ENCODE results near the gene PCBP3. TPM values are rescaled to one million over a fixed set of nuclear protein-coding genes. Genes with fewer than 3 reads are reported as not detected.

The PCBP3 gene
- total and polyA plus RNA-seq, 2 of the 8 experiments (the other 6 are each of a cell fraction or from before 2014, with no cell fraction given), result 3.5 to 6.3 TPM

DNA sequence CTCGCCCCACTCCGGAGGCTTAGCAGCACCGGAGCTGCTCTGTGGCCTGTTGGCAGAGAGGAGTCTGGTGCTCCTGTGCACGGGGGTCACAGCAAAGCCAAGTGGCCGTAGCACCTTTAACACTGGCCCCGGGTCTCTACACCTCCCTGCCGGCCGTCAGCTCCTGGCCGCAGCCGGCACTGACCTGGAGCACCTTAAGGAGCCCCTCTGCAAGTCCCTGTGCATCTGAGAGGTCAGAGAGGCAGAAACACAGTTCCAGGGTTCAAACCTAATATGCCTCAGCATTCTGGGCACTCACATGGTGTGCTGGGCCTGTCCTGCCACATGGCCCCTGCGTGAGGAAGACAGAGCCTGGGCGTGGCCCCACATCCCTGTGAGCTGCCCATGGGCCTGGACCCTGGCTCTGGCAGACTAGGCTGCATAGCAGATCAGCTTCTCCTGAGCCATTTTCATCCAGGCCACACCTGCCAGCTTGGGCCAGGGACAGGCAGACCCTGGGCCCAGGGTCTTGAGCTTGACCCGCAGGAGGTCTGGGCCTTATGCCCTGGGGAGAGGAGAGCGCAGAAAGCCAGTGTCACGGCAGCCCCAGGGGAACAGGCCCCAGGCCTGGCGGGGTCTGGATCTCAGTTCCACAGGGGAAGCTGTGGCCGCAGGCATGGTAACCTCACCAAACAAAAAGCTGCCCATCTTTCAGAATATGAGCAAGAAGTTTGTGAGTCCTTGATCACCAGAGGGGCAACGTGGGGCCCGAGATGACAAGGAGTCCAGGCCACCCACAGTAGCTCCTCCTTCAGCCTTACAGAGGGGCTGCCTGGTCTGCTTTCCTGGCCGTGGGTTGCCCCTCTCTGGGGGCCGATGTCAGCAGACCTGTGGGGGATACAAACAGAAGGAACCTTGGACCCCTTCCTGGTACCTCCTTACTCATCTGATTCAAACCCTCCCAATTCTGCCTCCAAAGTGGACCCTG lies 192.1 kb downstream of the PCBP3 start:
- Histone ChIP-seq H3K4me3 (ENCODE audit: extremely low read depth in 1 of 4, insufficient read depth in 2 of 4, low read depth in 3 of 4, low read length in 4 of 4) (no peak overlapping the region), H3K9me3 (ENCODE audit: insufficient read depth in 2 of 2, low read depth in 1 of 2, low read length in 1 of 2) (peaks cover 2 to 5% of the 10 kb centered on the region in 2 experiments; a peak in 2 of 4 replicates), H4K8ac (ENCODE audit: extremely low read depth, insufficient read depth, low read length) (peak overlapping the region; percentile 18; the same call in 1 of the 2 replicates), H3K18ac (ENCODE audit: extremely low read depth, low read length) (no peak overlapping the region), H3K23me2 (ENCODE audit: low read depth, low read length) (no peaks in the 10 kb centered on the region), H2BK5ac (ENCODE audit: low read depth, low read length) (peak overlapping the region; percentile 44; the same call in 1 of the 2 replicates), H3K27ac (ENCODE audit: low read depth, low read length) (no peak overlapping the region), H2BK20ac (ENCODE audit: low read length) (no peak overlapping the region), H3K4me2 (ENCODE audit: insufficient read depth in 1 of 2, low read depth in 2 of 2, low read length in 2 of 2) (no peak overlapping the region), H4K20me1 (replicated peaks in 1 of 2; ENCODE audit: control insufficient read depth in 1 of 2, insufficient read depth in 2 of 2, low read length in 2 of 2) (no peaks in the 10 kb centered on the region), H3K79me2 (ENCODE audit: control insufficient read depth in 1 of 2, insufficient read depth in 2 of 2, low read length in 2 of 2) (no peaks in the 10 kb centered on the region), H3K4me1 (replicated peaks in 1 of 4; ENCODE audit: control insufficient read depth in 3 of 4, insufficient read depth in 4 of 4, low read length in 3 of 4) (peaks cover 0 to 2% (median 0%) of the 10 kb centered on the region in 4 experiments; a peak in 1 of 7 replicates), H3K36me3 (ENCODE audit: control insufficient read depth in 2 of 4, insufficient read depth in 4 of 4, low read length in 3 of 4) (no peaks in the 10 kb centered on the region), H3K27me3 (replicated peaks in 1 of 4; ENCODE audit: control insufficient read depth in 3 of 4, extremely low read depth in 1 of 4, insufficient read depth in 3 of 4, low read length in 3 of 4) (no peaks in the 10 kb centered on the region), H3K79me1 (ENCODE audit: low read depth, low read length) (peaks cover 3% of the 10 kb centered on the region; the same call in 1 of the 2 replicates), H3K14ac (ENCODE audit: insufficient read length) (no peak overlapping the region), H3K23ac (ENCODE audit: insufficient read length) (no peak overlapping the region), H2BK15ac (ENCODE audit: low read length) (no peak overlapping the region), H2BK12ac (ENCODE audit: low read depth, low read length) (0 out of 2 replicates have a peak overlapping the region, but pooled peaks have one; percentile 5), H3K56ac (replicated peaks; ENCODE audit: insufficient read length, low read depth, low read length) (no peak overlapping the region), H4K91ac (replicated peaks; ENCODE audit: insufficient read length, low read length) (no peak overlapping the region), H2BK120ac (replicated peaks; ENCODE audit: low read depth, low read length) (no peak overlapping the region), H2AFZ (ENCODE audit: low read length) (no peak overlapping the region), H2AK5ac (ENCODE audit: low read depth, low read length) (no peak overlapping the region), H3K4ac (replicated peaks; ENCODE audit: insufficient read length, low read depth, low read length) (no peak overlapping the region), H3K9ac (replicated peaks in 1 of 4; ENCODE audit: extremely low read depth in 1 of 4, low read depth in 3 of 4, low read length in 3 of 4) (no peak overlapping the region), H4K5ac (ENCODE audit: insufficient read length, low read depth, low read length) (no peak overlapping the region)
- FAIRE-seq (no peak), DNase-seq (ENCODE audit: low read depth in 1 of 2, low spot score in 2 of 2) (no peak)
- ChIA-PET POLR2A (ENCODE audit: partially characterized antibody) (no interaction called here), CTCF (ENCODE audit: partially characterized antibody) (interaction anchor here (0.7 to 4.0 kb wide), 7 partner anchors 9 to 45 kb away, joined by 3 to 17 read pairs (median 3); no protein-coding TSS in a partner anchor)
- whole genome bisulfite sequencing, 2 experiments (ENCODE audit: extremely low coverage in 1 of 2, insufficient coverage in 1 of 2, insufficient read length in 1 of 2, insufficient replicate concordance in 2 of 2, low coverage in 1 of 2, low lambda C conversion rate in 2 of 2, missing lambda C conversion rate in 1 of 2), result 83% methylated on average over 20 of the region's 21 CpGs; no CpG with 5 or more reads in 1 of the 2 experiments
- TF ChIP-seq HDAC6 (IDR thresholded peaks at IDR 0.05; ENCODE audit: low read depth, low read length), result no peak
- TF ChIP-seq GTF2F1 (IDR thresholded peaks at IDR 0.05; ENCODE audit: borderline replicate concordance, low read depth, low read length), result no peak
- TF ChIP-seq RNF2 (IDR thresholded peaks at IDR 0.05; ENCODE audit: borderline replicate concordance, low read depth, low read length, missing control alignments, poor library complexity, severe bottlenecking), result no peak
- TF ChIP-seq SIN3A (conservative IDR thresholded peaks at IDR 0.05 in 1 of 2, IDR thresholded peaks at IDR 0.05 in 1 of 2; ENCODE audit: low read depth in 1 of 2, low read length in 2 of 2), result no peak
- no peak for TF ChIP-seq ASH2L (IDR thresholded peaks at IDR 0.05; ENCODE audit: low read length)
- TF ChIP-seq CEBPB (IDR thresholded peaks at IDR 0.05; ENCODE audit: low read depth, low read length), result no peak
- TF ChIP-seq CHD1 (IDR thresholded peaks at IDR 0.05; ENCODE audit: low read depth, low read length), result no peak
- TF ChIP-seq, protein P1, sequence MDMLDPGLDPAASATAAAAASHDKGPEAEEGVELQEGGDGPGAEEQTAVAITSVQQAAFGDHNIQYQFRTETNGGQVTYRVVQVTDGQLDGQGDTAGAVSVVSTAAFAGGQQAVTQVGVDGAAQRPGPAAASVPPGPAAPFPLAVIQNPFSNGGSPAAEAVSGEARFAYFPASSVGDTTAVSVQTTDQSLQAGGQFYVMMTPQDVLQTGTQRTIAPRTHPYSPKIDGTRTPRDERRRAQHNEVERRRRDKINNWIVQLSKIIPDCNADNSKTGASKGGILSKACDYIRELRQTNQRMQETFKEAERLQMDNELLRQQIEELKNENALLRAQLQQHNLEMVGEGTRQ (IDR thresholded peaks at IDR 0.05; ENCODE audit: low read length), result no peak
- no peak for TF ChIP-seq EP300 (IDR thresholded peaks at IDR 0.05; ENCODE audit: borderline replicate concordance in 1 of 2, low read depth in 2 of 2, low read length in 2 of 2)
